ENCODE data around the gene ELOVL4. TPM values are rescaled to one million over a fixed set of nuclear protein-coding genes. Genes with fewer than 3 reads are reported as not detected.
A peak's percentile ranks its signal among the peaks of the same experiment; 100 is the strongest.

The ELOVL4 gene
- total RNA-seq, 1 donor from 2014 or later: 0.89 TPM

GRCh38 chr6:79895382-79896074 is 51.8 kb downstream of the ELOVL4 start:
- intact Hi-C loops (cut with micrococcal nuclease): no loop called here
- Mint-ChIP-seq H3K4me3 (no peak overlapping the region), H3K9me3 (no peaks in the 10 kb centered on the region)

GRCh38 chr6:79894939-79895338 is 52.4 kb downstream of the ELOVL4 start:
- Mint-ChIP-seq H3K4me1 (no peaks in the 10 kb centered on the region), H3K9me3 (no peaks in the 10 kb centered on the region)
- intact Hi-C loops (cut with micrococcal nuclease): no loop called here

More at GRCh38 chr6:79895382-79896074, 51.8 kb downstream of the ELOVL4 start:
- Mint-ChIP-seq H3K36me3 (ENCODE audit: low read depth) (no peaks in the 10 kb centered on the region), H3K27me3 (peaks cover 10% of the 10 kb centered on the region), H3K4me1 (no peaks in the 10 kb centered on the region), H3K27ac (no peak overlapping the region)
- DNase-seq: no peak

GRCh38 chr6:79888587-79888986 is 58.8 kb downstream of the ELOVL4 start:
- Mint-ChIP-seq H3K9me3 (no peaks in the 10 kb centered on the region), H3K27ac (no peak overlapping the region), H3K36me3 (ENCODE audit: low read depth) (no peaks in the 10 kb centered on the region), H3K4me1 (no peaks in the 10 kb centered on the region), H3K27me3 (peaks cover 12% of the 10 kb centered on the region), H3K4me3 (no peak overlapping the region)
- DNase-seq: no peak
- intact Hi-C loops (cut with micrococcal nuclease): no loop called here

More at GRCh38 chr6:79894939-79895338, 52.4 kb downstream of the ELOVL4 start:
- peaks cover 10% of the 10 kb centered on the region for H3K27me3 Mint-ChIP-seq
- no peak overlapping the region for H3K4me3 Mint-ChIP-seq
- no peak for DNase-seq
- H3K27ac Mint-ChIP-seq: no peak overlapping the region
- H3K36me3 Mint-ChIP-seq (ENCODE audit: low read depth): no peaks in the 10 kb centered on the region

- no peak overlapping the region for H3K27ac Mint-ChIP-seq
- no peaks in the 10 kb centered on the region for H3K4me1 Mint-ChIP-seq
- peaks cover 24% of the 10 kb centered on the region for H3K27me3 Mint-ChIP-seq
- no peaks in the 10 kb centered on the region for H3K9me3 Mint-ChIP-seq
- DNase-seq: no peak
- H3K36me3 Mint-ChIP-seq (ENCODE audit: low read depth): no peaks in the 10 kb centered on the region
- no peak overlapping the region for H3K4me3 Mint-ChIP-seq
- intact Hi-C loops (cut with micrococcal nuclease): no loop called here
Measured at GRCh38 chr6:79878142-79878748, 69.1 kb downstream of the ELOVL4 start.

GRCh38 chr6:79874531-79875134 is 72.7 kb downstream of the ELOVL4 start:
- Mint-ChIP-seq H3K36me3 (ENCODE audit: low read depth) (no peaks in the 10 kb centered on the region), H3K27ac (no peak overlapping the region), H3K27me3 (peaks cover 21% of the 10 kb centered on the region), H3K4me3 (no peak overlapping the region), H3K9me3 (no peaks in the 10 kb centered on the region), H3K4me1 (peaks cover 6% of the 10 kb centered on the region)
- intact Hi-C loops (cut with micrococcal nuclease): loop anchor here (5.0 kb wide), 1 partner anchor 73 kb away; the partner anchor contains the start of gene ELOVL4
- DNase-seq: no peak

GRCh38 chr6:79872986-79873385 is 74.4 kb downstream of the ELOVL4 start:
- H3K36me3 Mint-ChIP-seq (ENCODE audit: low read depth): no peaks in the 10 kb centered on the region
- no peaks in the 10 kb centered on the region for H3K9me3 Mint-ChIP-seq
- H3K4me3 Mint-ChIP-seq: no peak overlapping the region
- H3K4me1 Mint-ChIP-seq: peaks cover 10% of the 10 kb centered on the region
- H3K27me3 Mint-ChIP-seq: peaks cover 21% of the 10 kb centered on the region
- intact Hi-C loops (cut with micrococcal nuclease): loop anchor here (5.0 kb wide), 1 partner anchor 74 kb away; the partner anchor contains the start of gene ELOVL4
- no peak for DNase-seq
- H3K27ac Mint-ChIP-seq: no peak overlapping the region

GRCh38 chr6:79872303-79872702 is 75.0 kb downstream of the ELOVL4 start:
- intact Hi-C loops (cut with micrococcal nuclease): loop anchor here (5.0 kb wide), 1 partner anchor 75 kb away; the partner anchor contains the start of gene ELOVL4
- Mint-ChIP-seq H3K36me3 (ENCODE audit: low read depth) (no peaks in the 10 kb centered on the region), H3K4me3 (no peak overlapping the region), H3K27ac (no peak overlapping the region), H3K27me3 (peaks cover 22% of the 10 kb centered on the region), H3K9me3 (no peaks in the 10 kb centered on the region), H3K4me1 (peaks cover 10% of the 10 kb centered on the region)
- no peak for DNase-seq

- H3K9me3 Mint-ChIP-seq: no peaks in the 10 kb centered on the region
- H3K27ac Mint-ChIP-seq: peak overlapping the region; percentile 37
- peak; percentile 95 for DNase-seq
- H3K36me3 Mint-ChIP-seq (ENCODE audit: low read depth): no peaks in the 10 kb centered on the region
- peaks cover 13% of the 10 kb centered on the region for H3K27me3 Mint-ChIP-seq
- intact Hi-C loops (cut with micrococcal nuclease): loop anchor here (5.0 kb wide), 3 partner anchors 78 to 297 kb away; partner anchors contain the start of gene ELOVL4
- H3K4me3 Mint-ChIP-seq: peak overlapping the region; percentile 67
- peaks cover 10% of the 10 kb centered on the region for H3K4me1 Mint-ChIP-seq
Measured at GRCh38 chr6:79869600-79870084, 77.7 kb downstream of the ELOVL4 start.

GRCh38 chr6:79869184-79869583 is 78.2 kb downstream of the ELOVL4 start:
- DNase-seq: no peak
- Mint-ChIP-seq H3K27ac (no peak overlapping the region), H3K4me3 (no peak overlapping the region), H3K36me3 (ENCODE audit: low read depth) (no peaks in the 10 kb centered on the region), H3K4me1 (peaks cover 10% of the 10 kb centered on the region), H3K27me3 (peaks cover 9% of the 10 kb centered on the region), H3K9me3 (no peaks in the 10 kb centered on the region)
- intact Hi-C loops (cut with micrococcal nuclease): loop anchor here (5.0 kb wide), 2 partner anchors 223 to 297 kb away; no protein-coding TSS in a partner anchor

GRCh38 chr6:79868098-79868722 is 79.1 kb downstream of the ELOVL4 start:
- Mint-ChIP-seq H3K9me3 (no peaks in the 10 kb centered on the region), H3K27me3 (peaks cover 9% of the 10 kb centered on the region), H3K36me3 (ENCODE audit: low read depth) (no peaks in the 10 kb centered on the region), H3K4me1 (peaks cover 10% of the 10 kb centered on the region), H3K4me3 (no peak overlapping the region), H3K27ac (no peak overlapping the region)
- DNase-seq: peak; percentile 86
- intact Hi-C loops (cut with micrococcal nuclease): loop anchor here (1.0 to 5.0 kb wide), 3 partner anchors 90 to 296 kb away; no protein-coding TSS in a partner anchor

Other genes starting within 250 kb of the ELOVL4 start
- gene TTK, start 57.1 kb upstream of the ELOVL4 start, total RNA-seq: 21.9 and 22.4 TPM in 2 replicates
- 15.6 and 16.5 TPM in 2 replicates for gene BCKDHB, start 159.1 kb upstream of the ELOVL4 start, total RNA-seq